GM19240 (cell line): ENCODE data around the gene RNF214.
"Not testable (repeated sequence)": the region's sequence is repeated elsewhere in the genome, so short reads cannot be mapped to it uniquely, and the experiment has no call there.

ENCODE experiments used
- DNase-seq: peaks from one replicate; pipeline ENCODE4 v3.0.0; 2011; ENCODE audit warnings: low spot score; ENCODE audit not compliant: insufficient read length

The RNF214 gene

DNA sequence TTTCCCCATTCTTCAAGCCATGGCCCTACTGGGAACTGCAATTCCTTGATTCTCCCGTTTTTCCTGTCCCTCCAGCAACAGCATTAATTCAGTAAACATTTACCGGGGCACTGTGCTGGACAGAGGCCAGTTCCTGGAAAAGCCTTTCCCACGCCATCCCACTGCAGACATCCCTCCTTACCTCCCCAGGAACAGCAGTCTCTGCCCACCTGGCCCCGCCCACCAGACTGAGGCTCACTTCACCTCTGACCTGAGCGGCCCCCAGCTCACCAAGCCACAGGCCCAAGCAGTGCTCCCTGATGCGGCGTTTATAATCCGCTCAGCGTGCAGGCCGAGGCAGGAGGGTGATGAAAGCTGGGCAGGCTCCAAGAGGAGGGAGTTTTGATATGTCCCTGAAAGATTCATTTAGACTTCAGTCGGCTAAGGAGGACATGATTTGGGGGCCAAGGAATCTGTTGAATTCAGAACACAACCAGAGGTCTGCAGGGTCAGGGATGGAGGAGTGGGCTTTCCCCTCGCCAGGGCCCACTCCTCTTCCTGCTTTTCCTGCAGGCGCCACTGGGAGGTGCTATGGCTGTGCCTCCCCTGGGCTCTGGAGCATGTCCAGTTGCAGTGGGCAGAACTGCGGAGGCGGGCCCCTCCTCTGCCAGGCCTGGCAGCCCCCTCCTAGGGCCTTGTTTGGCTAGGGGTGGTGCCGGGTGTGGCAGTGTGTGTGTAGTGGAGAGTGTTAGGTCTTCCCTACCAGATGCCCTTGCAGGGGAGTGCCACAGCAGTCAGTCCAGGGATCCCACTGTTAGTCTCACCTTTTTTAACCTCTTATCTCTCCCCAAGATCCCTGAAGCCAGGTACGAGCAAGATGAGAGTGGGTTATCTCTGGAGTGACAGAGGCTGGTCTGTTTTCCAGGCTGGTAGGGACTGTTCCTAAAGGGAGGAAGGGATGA, 34.7 kb upstream of the RNF214 start:
- no peak for DNase-seq

DNA sequence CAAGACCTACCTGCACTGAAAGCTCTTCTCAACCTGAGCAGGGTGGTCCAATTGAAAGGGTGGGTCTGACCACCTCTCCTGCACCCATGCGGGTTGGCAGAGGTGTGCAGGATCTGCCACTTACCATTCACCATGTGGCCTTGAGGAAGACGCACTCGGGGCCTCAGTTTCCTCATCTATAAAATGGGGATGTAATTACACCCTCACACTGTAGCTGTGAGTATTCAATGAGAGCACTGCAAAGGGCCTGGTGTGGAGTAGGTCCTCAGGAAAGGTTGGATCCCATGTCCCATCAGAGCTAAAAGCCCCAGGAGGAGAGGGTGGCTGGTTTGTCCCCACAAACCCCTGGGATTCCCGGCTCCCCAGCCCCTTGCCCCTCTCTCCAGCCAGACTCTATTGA, 33.9 kb upstream of the RNF214 start:
- no peak for DNase-seq

DNA sequence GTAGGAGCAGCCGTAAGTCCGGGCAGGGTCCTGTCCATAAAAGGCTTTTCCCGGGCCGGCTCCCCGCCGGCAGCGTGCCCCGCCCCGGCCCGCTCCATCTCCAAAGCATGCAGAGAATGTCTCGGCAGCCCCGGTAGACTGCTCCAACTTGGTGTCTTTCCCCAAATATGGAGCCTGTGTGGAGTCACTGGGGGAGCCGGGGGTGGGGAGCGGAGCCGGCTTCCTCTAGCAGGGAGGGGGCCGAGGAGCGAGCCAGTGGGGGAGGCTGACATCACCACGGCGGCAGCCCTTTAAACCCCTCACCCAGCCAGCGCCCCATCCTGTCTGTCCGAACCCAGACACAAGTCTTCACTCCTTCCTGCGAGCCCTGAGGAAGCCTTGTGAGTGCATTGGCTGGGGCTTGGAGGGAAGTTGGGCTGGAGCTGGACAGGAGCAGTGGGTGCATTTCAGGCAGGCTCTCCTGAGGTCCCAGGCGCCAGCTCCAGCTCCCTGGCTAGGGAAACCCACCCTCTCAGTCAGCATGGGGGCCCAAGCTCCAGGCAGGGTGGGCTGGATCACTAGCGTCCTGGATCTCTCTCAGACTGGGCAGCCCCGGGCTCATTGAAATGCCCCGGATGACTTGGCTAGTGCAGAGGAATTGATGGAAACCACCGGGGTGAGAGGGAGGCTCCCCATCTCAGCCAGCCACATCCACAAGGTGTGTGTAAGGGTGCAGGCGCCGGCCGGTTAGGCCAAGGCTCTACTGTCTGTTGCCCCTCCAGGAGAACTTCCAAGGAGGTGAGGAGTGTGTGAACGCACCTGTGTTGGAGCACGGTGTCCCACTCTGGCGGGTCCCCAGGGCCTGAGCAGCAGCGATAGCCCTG, 33.2 kb upstream of the RNF214 start, which contains the start of gene TAGLN:
Gene TAGLN (plus strand): TSS at position 318 of the 863 bp plus-strand sequence. CDS start 3,644 bp downstream, outside the sequence.
- DNase-seq: no peak

DNA sequence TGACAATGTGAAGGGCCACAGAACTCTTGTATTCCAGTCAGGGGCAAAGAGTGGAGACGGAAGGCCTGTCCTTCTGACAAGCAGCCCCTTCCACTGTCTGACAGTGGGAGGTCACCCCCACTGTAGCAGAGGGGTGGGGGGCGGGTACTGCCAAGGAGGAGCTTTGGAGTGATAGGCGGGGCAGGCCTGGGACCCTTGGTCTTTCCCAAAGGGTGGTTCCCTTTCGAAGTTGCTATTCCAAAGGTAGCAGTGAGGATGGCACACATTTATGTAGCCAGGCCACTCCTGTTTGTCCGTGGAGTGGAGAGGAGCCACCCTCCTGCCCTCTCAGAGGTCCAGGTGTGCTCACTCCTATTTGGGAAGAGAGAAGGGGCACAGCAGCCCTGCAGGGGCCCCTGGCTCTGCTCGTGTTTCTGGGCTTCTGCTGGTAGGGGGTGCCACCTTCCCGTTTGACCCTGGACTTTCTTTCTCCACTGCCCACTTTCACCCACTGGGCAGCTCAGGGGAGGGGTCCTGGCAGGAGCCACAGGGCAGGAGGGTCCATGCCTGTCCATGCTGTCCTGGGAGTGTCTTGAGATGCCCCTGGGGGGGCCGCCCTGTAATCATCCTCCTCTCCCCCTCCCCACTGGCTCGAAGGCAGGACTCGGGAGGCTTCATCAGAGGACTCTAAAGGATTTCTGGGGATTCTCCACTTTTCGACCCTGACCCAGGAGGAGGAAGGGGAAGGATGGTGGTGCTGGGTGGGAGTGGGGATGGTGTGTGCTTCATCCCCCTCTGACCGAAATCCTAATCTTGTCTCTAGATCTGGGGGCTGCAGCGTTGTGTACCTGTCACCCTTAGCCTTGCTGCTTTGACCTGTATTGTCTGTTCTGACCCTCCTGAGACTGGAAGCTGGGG, 32.3 kb upstream of the RNF214 start:
- DNase-seq: no peak

DNA sequence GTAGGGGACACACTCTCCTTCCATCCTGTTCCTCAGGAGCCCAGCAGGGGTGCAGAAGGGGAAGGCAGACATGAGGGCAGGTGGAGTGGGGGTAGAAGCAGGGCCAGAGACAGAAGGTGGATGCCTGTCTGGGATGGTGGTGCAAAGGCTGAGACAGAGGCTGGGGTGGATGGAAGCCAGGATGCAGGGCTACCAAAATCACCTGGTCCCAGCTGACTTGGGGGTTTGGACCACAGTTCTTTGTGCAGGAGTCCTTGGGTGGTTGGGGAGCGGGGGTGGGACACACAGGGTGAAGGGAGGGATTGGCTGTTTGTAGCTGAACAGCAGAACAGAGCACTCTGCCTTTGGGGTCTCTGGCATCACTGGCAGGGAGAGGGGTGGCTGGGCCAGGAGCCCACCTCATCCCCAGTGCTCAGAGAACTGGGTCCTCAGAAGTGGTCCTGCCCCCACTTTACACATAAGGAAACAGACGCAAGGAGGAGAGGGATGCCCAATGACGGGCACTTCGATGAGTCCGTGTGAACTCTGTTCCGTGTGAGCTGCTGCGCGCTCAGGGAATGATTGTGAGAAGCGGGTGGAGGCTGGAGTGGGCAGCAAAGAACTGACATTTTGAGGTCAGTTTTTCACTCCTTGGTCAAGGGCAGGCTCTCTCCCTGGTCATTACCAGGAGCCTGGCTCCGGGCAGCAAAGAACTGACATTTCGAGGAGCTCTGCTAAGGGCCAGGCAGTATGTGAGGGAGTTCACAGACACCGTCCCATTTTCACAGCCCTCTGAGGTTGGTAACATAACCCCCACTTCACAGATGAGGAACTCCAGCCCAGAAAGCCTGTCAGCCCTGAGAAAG, 31.4 kb upstream of the RNF214 start:
- no peak for DNase-seq

DNA sequence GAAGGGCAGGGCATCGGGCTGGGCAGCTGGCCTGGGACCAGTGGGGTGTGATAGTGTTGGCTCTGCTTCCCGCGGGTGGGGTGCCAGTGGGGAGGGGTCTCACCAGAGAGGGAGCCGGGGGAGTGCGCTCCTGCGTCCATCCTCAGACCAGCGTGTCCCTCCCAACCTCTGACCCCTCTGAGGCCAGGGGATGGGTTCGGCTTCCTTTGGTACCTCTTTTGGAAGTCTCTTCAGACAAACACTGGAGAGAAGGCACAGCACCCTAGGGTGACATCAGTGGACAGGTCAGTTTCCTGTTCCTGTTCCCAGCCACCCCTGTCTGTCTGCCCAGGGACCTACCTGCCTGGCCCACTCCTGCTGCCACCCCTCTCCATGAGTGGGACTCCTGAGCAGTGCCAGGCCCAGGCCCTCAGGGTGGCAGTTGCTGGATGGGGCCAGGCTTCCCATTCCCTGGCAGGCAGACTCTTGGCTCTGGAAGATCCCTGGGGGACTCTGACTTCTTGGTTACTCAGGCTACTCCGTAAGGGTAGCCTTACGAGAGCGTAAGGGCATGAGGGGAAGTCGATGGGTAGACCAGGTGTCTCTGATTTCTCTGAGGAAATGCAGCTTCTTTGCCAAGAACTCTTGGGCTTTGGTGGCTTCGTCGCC, 30.7 kb upstream of the RNF214 start:
- DNase-seq: no peak

DNA sequence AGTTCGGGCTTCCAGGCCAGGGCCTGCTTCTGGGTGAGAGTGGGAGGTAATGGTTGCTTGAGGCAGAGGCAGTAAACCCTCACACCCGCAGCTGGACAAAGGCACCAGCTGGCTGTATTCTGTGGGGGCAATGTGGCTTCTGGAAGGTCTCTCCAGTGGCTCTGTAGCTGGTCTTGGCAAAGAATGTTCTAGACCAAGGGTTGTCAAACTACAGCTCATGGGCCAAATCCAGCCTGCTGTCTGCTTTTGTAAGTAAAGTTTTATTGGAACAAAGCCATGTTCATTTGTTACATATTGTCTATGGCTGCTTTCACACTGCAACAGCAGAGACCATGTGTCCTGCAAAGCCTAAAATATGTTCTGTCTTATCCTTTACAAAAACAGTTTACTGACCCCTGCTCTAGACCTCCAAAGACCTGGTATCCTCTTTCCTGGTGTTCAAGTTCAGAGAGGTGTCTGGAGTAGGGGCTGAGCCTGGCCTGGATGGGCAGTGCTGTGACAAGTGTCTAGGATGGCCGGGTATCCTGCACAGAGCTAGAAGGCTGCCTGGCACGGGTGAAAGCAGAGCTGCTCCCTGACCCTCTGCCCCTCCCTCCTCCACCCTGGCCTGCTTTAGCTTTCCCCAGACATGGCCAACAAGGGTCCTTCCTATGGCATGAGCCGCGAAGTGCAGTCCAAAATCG, 29.9 kb upstream of the RNF214 start:
- no peak for DNase-seq

DNA sequence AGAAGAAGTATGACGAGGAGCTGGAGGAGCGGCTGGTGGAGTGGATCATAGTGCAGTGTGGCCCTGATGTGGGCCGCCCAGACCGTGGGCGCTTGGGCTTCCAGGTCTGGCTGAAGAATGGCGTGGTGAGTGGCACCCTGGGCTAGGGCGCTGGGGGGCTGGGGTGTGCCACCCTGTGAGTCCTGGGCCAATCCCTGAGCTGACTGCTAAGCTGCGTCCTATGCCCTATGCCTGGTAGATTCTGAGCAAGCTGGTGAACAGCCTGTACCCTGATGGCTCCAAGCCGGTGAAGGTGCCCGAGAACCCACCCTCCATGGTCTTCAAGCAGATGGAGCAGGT, 29.4 kb upstream of the RNF214 start:
- DNase-seq: no peak

DNA sequence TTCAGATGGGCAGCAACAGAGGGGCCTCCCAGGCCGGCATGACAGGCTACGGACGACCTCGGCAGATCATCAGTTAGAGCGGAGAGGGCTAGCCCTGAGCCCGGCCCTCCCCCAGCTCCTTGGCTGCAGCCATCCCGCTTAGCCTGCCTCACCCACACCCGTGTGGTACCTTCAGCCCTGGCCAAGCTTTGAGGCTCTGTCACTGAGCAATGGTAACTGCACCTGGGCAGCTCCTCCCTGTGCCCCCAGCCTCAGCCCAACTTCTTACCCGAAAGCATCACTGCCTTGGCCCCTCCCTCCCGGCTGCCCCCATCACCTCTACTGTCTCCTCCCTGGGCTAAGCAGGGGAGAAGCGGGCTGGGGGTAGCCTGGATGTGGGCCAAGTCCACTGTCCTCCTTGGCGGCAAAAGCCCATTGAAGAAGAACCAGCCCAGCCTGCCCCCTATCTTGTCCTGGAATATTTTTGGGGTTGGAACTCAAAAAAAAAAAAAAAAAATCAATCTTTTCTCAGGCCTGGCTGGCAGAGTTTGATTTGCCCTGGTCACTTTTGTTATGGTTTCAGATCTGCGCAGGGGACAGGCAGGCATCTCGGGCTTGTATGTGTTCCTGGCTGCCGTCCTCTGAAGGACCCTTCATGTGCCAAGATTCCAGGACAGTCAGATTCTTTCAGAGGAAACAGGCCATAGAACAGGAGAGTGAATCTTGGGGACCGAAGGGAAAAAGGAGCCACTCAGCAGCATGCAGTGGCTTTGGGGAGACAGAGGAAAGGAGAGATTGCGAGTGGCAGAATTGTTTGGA, 28.0 kb upstream of the RNF214 start:
- no peak for DNase-seq

DNA sequence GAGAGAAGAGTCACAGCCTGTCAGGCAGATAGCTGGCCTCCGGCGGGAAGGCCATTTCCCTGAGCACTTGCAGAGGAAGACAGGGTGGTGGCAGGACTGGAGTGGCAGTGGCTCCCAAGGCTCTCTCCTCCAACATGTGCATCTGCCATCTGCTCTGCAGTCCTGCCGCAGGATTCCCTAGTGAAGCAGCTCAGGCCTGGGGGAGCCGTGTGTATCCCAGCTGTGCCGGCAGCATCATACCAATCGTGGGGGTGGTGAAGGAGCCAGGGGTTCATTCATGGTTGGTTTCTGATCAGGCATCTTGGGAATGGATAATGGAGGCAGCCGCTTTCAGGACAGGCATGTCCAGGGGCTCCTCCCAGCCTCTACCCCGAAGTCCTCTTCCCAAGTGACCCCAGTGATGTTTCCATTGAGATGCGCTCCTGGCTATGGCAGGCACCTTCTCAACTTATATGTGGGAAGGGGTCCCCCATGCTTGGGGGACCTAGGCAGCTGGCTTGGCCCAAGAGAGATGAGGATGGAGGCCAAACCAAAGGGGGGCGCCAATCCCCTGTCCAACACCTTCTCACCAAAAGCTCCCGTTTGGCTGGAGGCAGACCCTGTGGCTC, 27.2 kb upstream of the RNF214 start:
- DNase-seq: no peak

DNA sequence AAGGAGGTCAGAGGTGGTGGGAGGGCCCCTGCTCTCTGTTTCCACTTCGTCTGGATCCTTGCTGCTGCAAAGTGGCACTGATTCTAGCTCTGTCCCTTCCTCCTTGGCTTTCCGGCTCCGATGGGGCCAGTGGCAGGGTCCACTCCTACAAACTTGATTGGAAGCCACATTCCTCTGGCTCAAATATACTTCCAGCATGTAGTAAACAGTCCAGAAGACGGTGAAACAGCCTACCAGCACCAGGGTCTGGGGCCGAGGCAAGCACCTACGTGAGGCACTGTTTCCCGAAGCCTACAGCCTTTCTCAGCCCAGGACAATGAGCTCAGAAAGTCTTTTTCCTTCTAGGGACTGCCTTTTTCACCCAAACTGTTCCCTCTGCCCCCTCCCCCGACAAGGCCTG, 26.4 kb upstream of the RNF214 start:
- DNase-seq: not testable (repeated sequence)

DNA sequence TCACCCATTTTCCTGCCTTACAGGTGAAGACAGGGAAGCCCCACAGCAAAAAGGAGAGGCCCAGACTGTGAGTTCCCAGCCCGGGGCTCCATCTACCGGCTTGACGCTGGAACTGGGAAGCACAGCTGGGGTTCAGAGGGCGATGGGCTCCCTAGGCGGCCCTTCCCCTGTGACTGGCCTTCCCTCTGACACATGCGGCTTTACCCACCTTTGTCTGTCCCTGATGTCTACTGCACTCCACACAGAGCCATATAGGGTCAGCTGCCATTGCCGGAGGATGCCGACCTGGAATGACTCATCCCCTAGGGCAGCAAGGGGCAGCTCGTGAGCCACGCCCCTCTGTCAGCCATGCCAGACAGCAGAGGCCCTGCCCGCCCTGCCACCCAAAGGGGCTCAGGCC, 25.6 kb upstream of the RNF214 start:
- not testable (repeated sequence) for DNase-seq

DNA sequence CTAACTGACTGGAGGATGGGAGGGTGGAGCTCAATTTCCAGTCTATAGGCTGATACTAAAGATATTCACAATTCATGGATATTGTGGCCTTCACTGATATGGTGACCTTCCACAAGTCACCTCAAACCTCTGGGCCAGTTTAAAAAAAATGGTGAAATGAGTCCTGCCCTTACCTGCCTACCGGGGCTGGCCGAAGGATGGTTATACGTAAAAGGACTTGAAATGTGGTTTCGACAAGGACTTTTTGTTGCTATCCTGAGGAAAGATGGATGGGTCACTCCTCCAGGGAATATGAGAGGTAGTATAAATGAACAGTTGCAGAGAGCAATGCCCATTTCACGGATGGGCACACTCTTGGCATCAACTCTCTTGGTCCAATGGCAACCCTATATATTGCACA, 25.0 kb upstream of the RNF214 start:
- not testable (repeated sequence) for DNase-seq

DNA sequence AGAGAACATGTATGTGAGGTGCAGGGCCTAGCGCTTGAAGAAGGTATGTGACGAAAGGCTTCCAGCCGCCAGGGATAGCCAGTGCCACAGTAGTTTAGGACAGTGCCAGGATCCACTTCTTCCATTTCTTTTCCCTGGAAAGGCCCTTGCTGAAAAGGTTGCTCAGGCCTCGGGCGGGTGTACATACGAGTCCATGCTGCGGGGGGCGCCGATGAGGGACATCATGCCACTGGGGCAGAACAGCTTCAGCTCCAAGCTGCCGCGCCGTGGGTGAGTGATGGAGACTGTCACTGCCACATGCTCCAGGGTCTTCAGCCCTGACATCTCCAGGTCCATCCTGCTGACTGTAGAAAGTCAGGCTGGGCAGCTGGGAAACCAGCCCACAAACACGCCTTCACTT, 23.8 kb upstream of the RNF214 start:
- DNase-seq: not testable (repeated sequence)

DNA sequence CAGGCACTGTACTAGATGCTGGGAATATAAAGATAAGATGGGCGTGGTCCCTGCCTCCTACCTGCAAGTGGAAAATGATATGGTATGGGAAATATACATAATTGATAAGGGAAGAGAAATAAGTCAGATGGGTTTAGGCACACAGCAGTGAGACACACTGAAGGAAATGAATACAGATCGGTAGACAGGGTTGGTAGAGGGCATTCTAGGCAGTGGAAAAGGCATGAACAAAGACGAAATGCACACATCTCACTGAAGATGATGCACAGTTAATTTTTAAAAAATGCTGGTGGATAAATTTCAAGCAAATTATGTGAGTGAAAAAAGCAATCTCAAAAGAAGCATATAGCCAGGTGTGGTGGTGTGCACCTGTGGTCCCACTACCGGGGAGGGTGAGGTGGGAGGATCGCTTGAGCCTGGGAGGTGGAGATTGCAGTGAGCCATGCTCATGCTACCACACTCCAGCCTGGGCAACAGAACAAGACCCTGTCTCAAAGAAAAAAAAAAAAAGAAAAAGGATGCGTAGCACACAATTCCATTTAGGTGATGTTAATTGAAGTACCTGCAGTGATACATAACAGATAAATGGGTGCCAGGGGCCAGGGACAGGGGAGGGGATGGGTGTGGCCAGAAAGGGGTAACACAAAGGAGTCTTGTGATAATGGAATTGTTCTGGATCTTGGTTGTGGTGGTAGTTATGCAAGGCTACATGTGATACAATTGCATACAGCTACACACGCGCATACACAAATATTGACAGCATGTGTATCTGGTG, 22.9 kb upstream of the RNF214 start:
- DNase-seq: not testable (repeated sequence)

DNA sequence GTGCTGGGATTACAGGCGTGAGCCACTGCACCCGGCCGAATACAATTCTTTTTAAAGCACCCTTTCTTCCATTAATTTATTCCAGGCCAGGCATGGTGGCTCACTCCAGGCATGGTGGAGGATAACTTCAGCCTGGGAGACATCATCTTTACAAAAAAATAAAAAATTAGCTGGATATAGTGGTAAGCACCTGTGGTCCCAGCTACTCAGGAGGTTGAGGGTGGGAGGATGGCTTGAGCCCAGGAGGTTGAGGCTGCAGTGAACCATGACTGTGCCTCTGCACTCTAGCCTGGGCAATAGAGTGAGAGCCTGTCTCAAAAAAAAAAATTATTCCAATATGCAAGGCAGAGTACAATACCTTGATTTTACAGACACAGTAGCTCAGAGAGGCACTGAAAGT, 21.9 kb upstream of the RNF214 start:
- DNase-seq: no peak

DNA sequence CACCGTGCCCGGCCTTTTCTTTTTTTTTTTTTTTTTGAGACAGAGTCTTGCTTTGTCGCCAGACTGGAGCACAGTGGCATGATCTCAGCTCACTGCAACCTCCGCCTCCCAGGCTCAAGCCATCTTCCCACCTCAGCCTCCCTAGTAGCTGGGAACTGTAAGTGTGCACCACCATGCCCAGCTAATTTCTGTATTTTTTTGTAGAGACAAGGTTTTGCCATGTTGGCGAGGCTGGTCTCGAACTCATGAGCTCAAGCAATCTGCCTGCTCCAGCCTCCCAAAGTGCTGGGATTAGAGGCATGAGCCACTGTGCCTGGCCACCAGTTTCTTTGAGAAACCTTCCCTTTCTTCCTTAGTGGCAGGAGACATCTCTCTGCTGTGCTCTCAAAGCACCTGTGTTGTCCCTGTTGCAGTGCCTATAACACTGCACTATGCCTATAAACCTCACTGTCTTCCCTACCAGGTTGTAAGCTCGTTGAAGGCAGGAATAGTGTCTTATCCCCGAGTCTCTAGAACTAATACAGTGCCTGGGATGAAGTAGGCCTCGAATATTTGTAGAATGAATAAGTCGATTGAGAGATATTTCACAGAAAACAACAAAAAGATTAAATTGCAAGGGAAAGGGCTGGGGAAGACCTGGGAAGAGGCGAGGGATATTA, 19.6 kb upstream of the RNF214 start:
- no peak for DNase-seq
